CD14-positive monocyte (primary cell): ENCODE data around the gene ZNF346. TPM values are rescaled to one million over a fixed set of nuclear protein-coding genes. Genes with fewer than 3 reads are reported as not detected.

Experiments
- DNase-seq, 3 donors: peaks; one replicate each; pipeline ENCODE4 v3.0.0-alpha.2; 2011 to 2022
- H2AFZ ChIP-seq: 2 replicates; pipeline ENCODE4 v1.6.0; 2012; ENCODE audit warnings: mild to moderate bottlenecking, low read depth, low read length, inconsistent platforms; ENCODE audit not compliant: insufficient read depth, poor library complexity, severe bottlenecking
- H3K27ac ChIP-seq, 2 donors: 1 replicate in 1 of 2; 2 replicates in 1 of 2; pipeline ENCODE4 v1.5.1; 2012 to 2013; ENCODE audit warnings: low read length in 2 of 2, control low read depth in 1 of 2, inconsistent platforms in 1 of 2, low read depth in 1 of 2, mild to moderate bottlenecking in 1 of 2
- H3K27me3 ChIP-seq, 2 donors: one replicate each; pipeline versions ENCODE4 v1.6.0 to v1.6.1; 2011 to 2013; ENCODE audit warnings: low read length in 2 of 2; ENCODE audit not compliant: control insufficient read depth in 2 of 2, insufficient read depth in 2 of 2
- H3K36me3 ChIP-seq, 2 donors: replicated peaks in 1 of 2; 1 replicate in 1 of 2; 2 replicates in 1 of 2; pipeline versions ENCODE4 v1.5.1 to v1.6.1; 2012 to 2013; ENCODE audit warnings: low read length in 2 of 2, control low read depth in 1 of 2, inconsistent platforms in 1 of 2, mild to moderate bottlenecking in 1 of 2; ENCODE audit not compliant: insufficient read depth in 2 of 2, control insufficient read depth in 1 of 2
- H3K4me1 ChIP-seq, 2 donors: 1 replicate in 1 of 2; 2 replicates in 1 of 2; pipeline versions ENCODE4 v1.5.1 to v1.6.1; 2012 to 2013; ENCODE audit warnings: low read length in 2 of 2, control low read depth in 1 of 2, inconsistent platforms in 1 of 2, mild to moderate bottlenecking in 1 of 2, moderate library complexity in 1 of 2; ENCODE audit not compliant: insufficient read depth in 2 of 2, control insufficient read depth in 1 of 2
- H3K4me2 ChIP-seq: replicated peaks from 2 replicates; pipeline ENCODE3; 2012; ENCODE audit warnings: low read length, moderate library complexity, mild to moderate bottlenecking; ENCODE audit not compliant: poor library complexity, severe bottlenecking; ENCODE audit errors: extremely low read depth
- H3K4me3 ChIP-seq, 3 experiments: fragments of 200-600 bp in 1 of 3; sonication (generic) in 1 of 3; replicated peaks in 1 of 3; 1 replicate in 2 of 3; 2 replicates in 1 of 3; pipeline ENCODE4 v1.5.1; 2011 to 2013; ENCODE audit warnings: low read length in 3 of 3, mild to moderate bottlenecking in 3 of 3, control low read depth in 2 of 3, low read depth in 2 of 3, inconsistent platforms in 1 of 3, moderate library complexity in 1 of 3
- H3K79me2 ChIP-seq: 2 replicates; pipeline ENCODE4 v1.6.0; 2012; ENCODE audit warnings: mild to moderate bottlenecking, control low read depth, inconsistent platforms, low read length, moderate library complexity; ENCODE audit not compliant: insufficient read depth
- H3K9ac ChIP-seq: 2 replicates; pipeline ENCODE4 v1.6.0; 2017; ENCODE audit warnings: low read length, mild to moderate bottlenecking; ENCODE audit not compliant: insufficient read depth, poor library complexity, severe bottlenecking
- H3K9me3 ChIP-seq, 2 donors: replicated peaks in 1 of 2; 1 replicate in 1 of 2; 2 replicates in 1 of 2; pipeline versions ENCODE4 v1.5.1 to v1.6.1; 2012 to 2013; ENCODE audit warnings: low read length in 2 of 2, control low read depth in 1 of 2; ENCODE audit not compliant: control insufficient read depth in 1 of 2, insufficient read depth in 1 of 2
- H4K20me1 ChIP-seq: 2 replicates; pipeline ENCODE4 v1.6.0; 2012; ENCODE audit warnings: mild to moderate bottlenecking, low read length, control low read depth, moderate library complexity; ENCODE audit not compliant: insufficient read depth
- H3K27ac Mint-ChIP-seq, 7 donors: one replicate each; pipeline ENCODE4 v1.8.0; 2020; ENCODE audit warnings: mild to moderate bottlenecking in 7 of 7, mixed read lengths in 7 of 7, moderate library complexity in 6 of 7, inconsistent platforms in 2 of 7
- H3K27me3 Mint-ChIP-seq, 3 donors: one replicate each; pipeline ENCODE4 v1.8.0; 2021 to 2022; ENCODE audit warnings: low read depth in 3 of 3, mild to moderate bottlenecking in 3 of 3, mixed read lengths in 3 of 3, moderate library complexity in 3 of 3, inconsistent platforms in 1 of 3
- H3K36me3 Mint-ChIP-seq, 2 donors: one replicate each; pipeline ENCODE4 v1.8.0; 2020; ENCODE audit warnings: mixed read lengths in 2 of 2, inconsistent platforms in 1 of 2, mild to moderate bottlenecking in 1 of 2
- H3K4me1 Mint-ChIP-seq: one replicate; pipeline ENCODE4 v1.8.0; 2020; ENCODE audit warnings: mild to moderate bottlenecking, mixed read lengths
- H3K4me3 Mint-ChIP-seq, 2 donors: one replicate each; pipeline ENCODE4 v1.8.0; 2020; ENCODE audit warnings: mild to moderate bottlenecking in 2 of 2, mixed read lengths in 2 of 2, moderate library complexity in 1 of 2
- H3K9me3 Mint-ChIP-seq, 7 donors: one replicate each; pipeline ENCODE4 v1.8.0; 2020 to 2022; ENCODE audit warnings: mixed read lengths in 7 of 7, mild to moderate bottlenecking in 6 of 7, moderate library complexity in 6 of 7, inconsistent platforms in 2 of 7
- WGBS: methylation state at CpG from one replicate; pipeline ENCODE4 v1.1.5; 2013; ENCODE audit warnings: missing lambda C conversion rate; ENCODE audit not compliant: insufficient coverage; 5-methylcytosine and 5-hydroxymethylcytosine counted together
- intact Hi-C, 2 donors: fragments of 100-400 bp; cut with micrococcal nuclease; formaldehyde crosslinking; loops; one replicate each; pipeline versions ENCODE4 v1.15.0 to v1.15.1; 2023
- polyA plus RNA-seq, 3 donors: library from polyadenylated mRNA; depleted of rRNA in 1 of 3; unstranded in 2 of 3; stranded (reverse) in 1 of 3; fragments of 300-500 nt in 2 of 3; fragments of >200 nt in 1 of 3; fragmentation: Illumina TruSeq in 2 of 3; gene quantifications; 1 replicate in 2 of 3; 2 replicates in 1 of 3; pipeline ENCODE4 v1.2.3, GENCODE V29; 2012 to 2021
- TF ChIP-seq, protein P1 (sequence below): fragments of 200-600 bp; IDR thresholded peaks from one replicate; pipeline ENCODE4 v1.8.0; 2022; ENCODE audit warnings: antibody characterized with exemption, mild to moderate bottlenecking

ZNF346 gene
- polyA plus RNA-seq, 3 donors: 6.0 to 9.6 (median 6.4) TPM

DNA sequence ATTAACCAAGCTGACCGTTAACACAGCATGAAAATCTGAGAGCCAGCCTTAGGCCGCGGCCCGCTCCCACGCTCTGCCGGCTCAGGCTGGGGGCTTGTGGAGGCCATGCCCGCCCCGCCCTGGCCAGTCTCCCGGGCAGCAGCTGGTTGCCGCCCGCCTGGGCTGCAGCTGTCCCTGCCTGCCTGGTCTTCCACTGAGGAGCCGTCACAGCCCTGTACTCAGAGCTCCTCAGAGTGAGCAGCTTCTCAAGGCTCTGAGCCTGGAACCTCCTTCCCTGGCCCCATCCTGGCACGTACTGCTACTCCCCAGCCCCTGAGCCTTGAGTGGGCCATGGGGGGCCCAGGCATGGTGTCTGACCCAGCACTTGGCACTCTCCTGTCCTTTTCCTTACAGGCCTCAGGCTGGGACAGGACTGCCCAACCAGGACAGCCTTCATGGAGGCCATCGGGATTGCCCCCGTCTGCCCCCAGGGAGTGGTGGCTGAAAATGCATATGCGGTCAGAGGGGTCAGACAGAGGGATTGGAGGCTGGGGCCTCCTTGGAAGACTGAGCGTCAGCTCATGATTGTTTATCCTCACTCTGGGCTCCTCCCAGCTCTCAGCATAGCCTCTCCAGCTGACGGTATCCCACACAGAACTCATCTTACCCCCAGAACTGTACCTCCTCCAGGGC, 76.1 kb downstream of the ZNF346 start:
- H3K4me2 ChIP-seq: no peak overlapping the region
- peak overlapping the region in 2 of 7 donors; percentile 13 to 24 for H3K27ac Mint-ChIP-seq

DNA sequence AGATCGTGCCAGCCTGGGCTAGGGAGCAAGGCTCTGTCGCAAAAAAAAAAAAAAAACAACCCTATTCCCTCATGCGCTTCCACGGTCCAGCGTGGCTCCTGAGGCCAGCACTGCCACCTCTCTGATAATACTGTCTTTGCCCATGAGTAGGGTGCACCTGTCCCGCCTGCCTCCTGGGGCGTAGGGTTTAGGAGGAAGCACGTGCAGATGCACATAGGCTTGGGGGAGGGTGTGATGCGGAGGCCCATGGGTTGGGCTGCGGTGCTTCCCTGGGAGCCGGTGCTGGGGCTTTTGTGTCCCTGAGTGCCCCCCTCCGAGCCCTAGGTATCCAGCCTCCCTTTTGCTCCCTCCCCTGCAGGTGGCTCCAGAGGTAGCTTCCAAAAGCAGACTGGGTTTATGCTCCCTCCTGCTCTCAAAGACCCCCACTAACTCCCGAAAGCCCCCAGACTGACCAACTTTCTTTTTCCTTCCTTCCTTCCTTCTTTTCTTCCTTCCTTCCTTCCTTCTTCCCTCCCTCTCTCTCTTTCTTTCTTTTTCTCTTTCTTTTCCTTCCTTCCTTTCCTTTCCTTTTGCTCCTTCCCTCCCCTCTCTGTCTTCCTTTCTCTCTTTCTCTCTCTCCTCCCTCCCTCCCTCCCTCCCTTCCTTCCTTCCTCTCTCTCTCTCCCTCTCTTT, 77.1 kb downstream of the ZNF346 start:
- H3K27ac ChIP-seq: no peak overlapping the region
- Mint-ChIP-seq H3K4me1 (peaks cover 4% of the 10 kb centered on the region), H3K27ac (no peak overlapping the region), H3K36me3 (no peaks in the 10 kb centered on the region), H3K9me3 (peaks cover 0 to 3% (median 0%) of the 10 kb centered on the region in 7 donors), H3K4me3 (no peak overlapping the region), H3K27me3 (peaks cover 4 to 11% (median 5%) of the 10 kb centered on the region in 3 donors)
- no peaks in the 10 kb centered on the region for H3K4me1 ChIP-seq
- no peaks in the 10 kb centered on the region for H3K79me2 ChIP-seq
- intact Hi-C loops: no loop called here
- H3K9me3 ChIP-seq: no peaks in the 10 kb centered on the region
- no peak overlapping the region for H3K4me3 ChIP-seq
- no peak overlapping the region for H3K9ac ChIP-seq
- DNase-seq: no peak
- H2AFZ ChIP-seq: no peak overlapping the region
- 69% methylated on average over 6 of the region's 13 CpGs for WGBS
- H3K4me2 ChIP-seq: no peak overlapping the region
- H3K36me3 ChIP-seq: no peaks in the 10 kb centered on the region
- no peaks in the 10 kb centered on the region for H3K27me3 ChIP-seq
- H4K20me1 ChIP-seq: no peaks in the 10 kb centered on the region
- TF ChIP-seq, protein P1, sequence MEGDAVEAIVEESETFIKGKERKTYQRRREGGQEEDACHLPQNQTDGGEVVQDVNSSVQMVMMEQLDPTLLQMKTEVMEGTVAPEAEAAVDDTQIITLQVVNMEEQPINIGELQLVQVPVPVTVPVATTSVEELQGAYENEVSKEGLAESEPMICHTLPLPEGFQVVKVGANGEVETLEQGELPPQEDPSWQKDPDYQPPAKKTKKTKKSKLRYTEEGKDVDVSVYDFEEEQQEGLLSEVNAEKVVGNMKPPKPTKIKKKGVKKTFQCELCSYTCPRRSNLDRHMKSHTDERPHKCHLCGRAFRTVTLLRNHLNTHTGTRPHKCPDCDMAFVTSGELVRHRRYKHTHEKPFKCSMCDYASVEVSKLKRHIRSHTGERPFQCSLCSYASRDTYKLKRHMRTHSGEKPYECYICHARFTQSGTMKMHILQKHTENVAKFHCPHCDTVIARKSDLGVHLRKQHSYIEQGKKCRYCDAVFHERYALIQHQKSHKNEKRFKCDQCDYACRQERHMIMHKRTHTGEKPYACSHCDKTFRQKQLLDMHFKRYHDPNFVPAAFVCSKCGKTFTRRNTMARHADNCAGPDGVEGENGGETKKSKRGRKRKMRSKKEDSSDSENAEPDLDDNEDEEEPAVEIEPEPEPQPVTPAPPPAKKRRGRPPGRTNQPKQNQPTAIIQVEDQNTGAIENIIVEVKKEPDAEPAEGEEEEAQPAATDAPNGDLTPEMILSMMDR: no peak

More for the DNA sequence above, 76.1 kb downstream of the ZNF346 start:
- H3K27me3 ChIP-seq: no peaks in the 10 kb centered on the region
- no peaks in the 10 kb centered on the region for H3K79me2 ChIP-seq
- no peak for DNase-seq
- 96% methylated on average over 18 of the region's 18 CpGs for WGBS
- no peak overlapping the region for H3K4me3 ChIP-seq
- Mint-ChIP-seq H3K4me1 (peaks cover 6% of the 10 kb centered on the region), H3K36me3 (no peaks in the 10 kb centered on the region), H3K4me3 (no peak overlapping the region), H3K9me3 (peaks cover 0 to 3% (median 0%) of the 10 kb centered on the region in 7 donors), H3K27me3 (peaks cover 4 to 11% (median 5%) of the 10 kb centered on the region in 3 donors)
- H2AFZ ChIP-seq: no peak overlapping the region
- TF ChIP-seq, protein P1: no peak
- H3K9me3 ChIP-seq: no peaks in the 10 kb centered on the region
- intact Hi-C loops: no loop called here
- no peak overlapping the region for H3K9ac ChIP-seq
- no peaks in the 10 kb centered on the region for H4K20me1 ChIP-seq
- no peak overlapping the region for H3K27ac ChIP-seq
- H3K36me3 ChIP-seq: no peaks in the 10 kb centered on the region
- no peaks in the 10 kb centered on the region for H3K4me1 ChIP-seq
